ENCODE data around the gene MRPL21. TPM values are rescaled to one million over a fixed set of nuclear protein-coding genes. Genes with fewer than 3 reads are reported as not detected.

MRPL21 gene
- total and polyA plus RNA-seq, 4 donors: 27.0 to 101 (median 58.3) TPM

DNA sequence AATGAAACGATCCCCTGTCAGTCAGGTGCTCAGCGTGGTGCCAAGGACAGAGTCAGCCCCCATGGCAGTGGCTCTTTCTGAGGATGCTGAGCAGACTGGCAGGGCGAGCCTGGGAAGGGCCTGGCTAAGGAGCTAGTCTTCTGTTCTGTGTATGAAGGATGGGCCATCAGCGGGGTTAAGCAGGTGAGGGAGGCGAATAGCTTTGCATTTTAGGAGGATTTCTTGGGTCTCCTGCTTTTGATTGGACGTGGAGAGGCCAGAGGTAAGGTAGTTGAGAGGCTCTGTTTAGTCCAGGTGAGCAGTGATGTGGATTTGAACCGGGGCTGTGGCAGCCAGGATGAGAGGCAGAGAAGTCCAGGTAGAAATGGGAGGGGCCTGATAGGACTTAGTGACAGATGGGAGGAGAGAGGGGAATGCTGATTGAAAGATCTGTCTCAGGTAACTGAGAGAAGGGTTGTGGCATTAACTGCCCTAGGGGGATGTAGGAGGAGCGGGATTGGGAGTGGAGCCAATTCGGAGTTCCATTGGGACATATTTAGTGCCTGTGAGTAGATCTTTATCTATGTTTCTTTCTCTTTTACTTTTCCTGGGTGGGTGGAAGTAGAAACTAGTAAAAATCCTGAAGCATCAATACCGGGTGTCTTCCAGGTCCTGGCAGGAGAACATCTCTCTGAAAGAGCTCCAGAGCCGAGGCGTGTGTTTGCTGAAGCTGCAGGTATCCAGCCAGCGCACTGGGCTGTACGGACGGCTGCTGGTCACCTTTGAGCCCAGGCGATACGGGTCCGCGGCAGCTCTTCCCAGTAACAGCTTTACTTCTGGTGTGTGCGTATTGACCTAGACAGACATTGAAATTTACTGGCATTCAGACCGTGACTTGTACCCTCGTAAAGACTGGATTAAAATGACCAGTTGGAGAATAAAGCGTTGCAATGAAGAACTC lies 2.1 kb upstream of the MRPL21 start:
- H3K9me3 ChIP-seq (ENCODE audit: control insufficient read depth in 4 of 4, insufficient read depth in 3 of 4, low read length in 3 of 4): no peaks in the 10 kb centered on the region
- peaks cover 3 to 21% (median 13%) of the 10 kb centered on the region in 4 donors for H3K36me3 ChIP-seq (ENCODE audit: control insufficient read depth in 4 of 4, insufficient read depth in 4 of 4, low read length in 4 of 4)
- H3K4me1 ChIP-seq (ENCODE audit: control insufficient read depth in 5 of 5, insufficient read depth in 5 of 5, low read length in 5 of 5): peaks cover 0 to 16% (median 8%) of the 10 kb centered on the region in 5 donors
- TF ChIP-seq, protein P1, sequence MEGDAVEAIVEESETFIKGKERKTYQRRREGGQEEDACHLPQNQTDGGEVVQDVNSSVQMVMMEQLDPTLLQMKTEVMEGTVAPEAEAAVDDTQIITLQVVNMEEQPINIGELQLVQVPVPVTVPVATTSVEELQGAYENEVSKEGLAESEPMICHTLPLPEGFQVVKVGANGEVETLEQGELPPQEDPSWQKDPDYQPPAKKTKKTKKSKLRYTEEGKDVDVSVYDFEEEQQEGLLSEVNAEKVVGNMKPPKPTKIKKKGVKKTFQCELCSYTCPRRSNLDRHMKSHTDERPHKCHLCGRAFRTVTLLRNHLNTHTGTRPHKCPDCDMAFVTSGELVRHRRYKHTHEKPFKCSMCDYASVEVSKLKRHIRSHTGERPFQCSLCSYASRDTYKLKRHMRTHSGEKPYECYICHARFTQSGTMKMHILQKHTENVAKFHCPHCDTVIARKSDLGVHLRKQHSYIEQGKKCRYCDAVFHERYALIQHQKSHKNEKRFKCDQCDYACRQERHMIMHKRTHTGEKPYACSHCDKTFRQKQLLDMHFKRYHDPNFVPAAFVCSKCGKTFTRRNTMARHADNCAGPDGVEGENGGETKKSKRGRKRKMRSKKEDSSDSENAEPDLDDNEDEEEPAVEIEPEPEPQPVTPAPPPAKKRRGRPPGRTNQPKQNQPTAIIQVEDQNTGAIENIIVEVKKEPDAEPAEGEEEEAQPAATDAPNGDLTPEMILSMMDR (IDR thresholded peaks at IDR 0.05; ENCODE audit: control extremely low read depth, extremely low read depth): no peak
- no peak overlapping the region for H3K4me3 ChIP-seq
- DNase-seq: no peak
- H3K9ac ChIP-seq (ENCODE audit: insufficient read depth in 1 of 2, low read length in 2 of 2): peak overlapping the region; percentile 25 to 45
- 91 to 94% methylated on average over 23 of the region's 23 CpGs for WGBS, 2 donors
- ATAC-seq (ENCODE audit: insufficient read depth, low FRiP score): no peak
- H3K27me3 ChIP-seq (ENCODE audit: control insufficient read depth in 3 of 3, insufficient read depth in 3 of 3, low read length in 2 of 3): no peaks in the 10 kb centered on the region
- H3K27ac ChIP-seq (ENCODE audit: low read depth in 1 of 2, low read length in 1 of 2): no peak overlapping the region

DNA sequence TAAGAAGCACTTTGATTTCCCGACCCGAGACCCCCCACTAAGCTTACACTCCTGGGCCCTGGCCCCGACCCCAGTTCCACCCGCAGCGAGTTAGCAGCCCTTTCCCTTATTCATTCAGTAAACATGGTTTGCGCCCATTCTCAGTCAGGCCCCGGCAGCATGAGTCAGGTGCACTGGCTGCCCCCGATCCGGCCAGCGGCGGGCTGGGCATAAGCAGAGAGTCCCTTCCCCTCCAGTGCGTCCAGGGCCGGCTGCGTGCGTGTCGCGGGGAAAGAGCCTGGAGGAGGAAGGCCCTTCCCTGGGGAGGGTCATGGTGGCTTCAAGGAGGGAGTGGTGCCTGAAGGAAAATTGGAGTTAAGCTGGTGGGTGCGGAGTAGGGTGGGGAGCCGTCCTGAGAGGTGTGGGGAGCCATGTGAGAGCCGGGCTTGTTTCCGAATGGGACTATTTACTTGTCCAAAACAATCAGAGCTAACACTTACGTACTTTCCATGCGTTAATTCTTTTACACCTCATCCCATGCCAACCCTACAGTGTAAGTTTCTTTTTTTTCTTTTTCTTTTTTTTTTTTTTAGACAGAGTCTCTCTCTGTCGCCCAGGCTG lies 716 bp upstream of the MRPL21 start:
- 1 to 2% methylated on average over 21 to 24 of the region's 24 CpGs for WGBS, 2 donors
- peak overlapping the region; percentile 91 for H3K4me3 ChIP-seq
- peak overlapping the region; percentile 75 to 92 for H3K27ac ChIP-seq (ENCODE audit: low read depth in 1 of 2, low read length in 1 of 2)
- H3K4me1 ChIP-seq (ENCODE audit: control insufficient read depth in 5 of 5, insufficient read depth in 5 of 5, low read length in 5 of 5): peaks cover 0 to 16% (median 8%) of the 10 kb centered on the region in 5 donors
- DNase-seq (peak in 2 of 3 donors; percentile 19 to 37), ATAC-seq (ENCODE audit: insufficient read depth, low FRiP score) (peak; percentile 16)
- no peaks in the 10 kb centered on the region for H3K9me3 ChIP-seq (ENCODE audit: control insufficient read depth in 4 of 4, insufficient read depth in 3 of 4, low read length in 3 of 4)
- TF ChIP-seq, protein P1 (IDR thresholded peaks at IDR 0.05; ENCODE audit: control extremely low read depth, extremely low read depth): no peak
- H3K9ac ChIP-seq (ENCODE audit: insufficient read depth in 1 of 2, low read length in 2 of 2): peak overlapping the region; percentile 53 to 71
- H3K36me3 ChIP-seq (ENCODE audit: control insufficient read depth in 4 of 4, insufficient read depth in 4 of 4, low read length in 4 of 4): peaks cover 5 to 14% (median 9%) of the 10 kb centered on the region in 4 donors
- H3K27me3 ChIP-seq (ENCODE audit: control insufficient read depth in 3 of 3, insufficient read depth in 3 of 3, low read length in 2 of 3): no peaks in the 10 kb centered on the region

DNA sequence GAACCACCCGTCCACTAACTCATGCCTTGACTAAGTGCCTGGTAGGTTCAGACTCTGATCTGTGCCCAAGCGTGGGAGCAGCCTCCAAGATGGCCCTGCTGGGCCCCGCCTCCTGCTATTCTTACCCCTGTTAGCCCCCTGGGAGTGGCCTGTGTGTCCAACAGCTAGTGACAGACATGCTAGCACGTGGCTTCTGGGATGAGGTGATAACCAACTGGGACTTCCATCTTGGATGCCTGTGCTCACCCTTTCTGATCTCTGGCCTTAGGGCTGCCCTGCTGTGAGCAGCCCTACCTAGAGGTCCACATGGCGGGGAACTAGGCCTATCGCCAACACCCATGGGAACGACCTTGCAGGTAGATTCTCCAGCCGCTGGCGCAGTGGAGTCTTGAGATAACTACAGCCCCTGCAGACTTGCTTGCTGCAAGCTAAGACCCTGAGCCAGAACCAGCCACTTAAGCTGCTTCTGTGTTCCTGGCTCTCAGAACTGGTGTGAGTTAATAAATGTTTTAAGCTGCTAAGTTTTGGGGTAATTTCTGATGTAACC lies 2.7 kb downstream of the MRPL21 start:
- Histone ChIP-seq H3K27me3 (ENCODE audit: control insufficient read depth in 3 of 3, insufficient read depth in 3 of 3, low read length in 2 of 3) (no peaks in the 10 kb centered on the region), H3K36me3 (ENCODE audit: control insufficient read depth in 4 of 4, insufficient read depth in 4 of 4, low read length in 4 of 4) (peaks cover 7 to 31% (median 16%) of the 10 kb centered on the region in 4 donors), H3K9ac (ENCODE audit: insufficient read depth in 1 of 2, low read length in 2 of 2) (no peak overlapping the region), H3K9me3 (ENCODE audit: control insufficient read depth in 4 of 4, insufficient read depth in 3 of 4, low read length in 3 of 4) (no peaks in the 10 kb centered on the region), H3K4me1 (ENCODE audit: control insufficient read depth in 5 of 5, insufficient read depth in 5 of 5, low read length in 5 of 5) (peaks cover 0 to 16% (median 8%) of the 10 kb centered on the region in 5 donors), H3K27ac (ENCODE audit: low read depth in 1 of 2, low read length in 1 of 2) (no peak overlapping the region), H3K4me3 (no peak overlapping the region)
- TF ChIP-seq, protein P1 (IDR thresholded peaks at IDR 0.05; ENCODE audit: control extremely low read depth, extremely low read depth): no peak
- 89 to 95% methylated on average over 9 of the region's 9 CpGs for WGBS, 2 donors
- DNase-seq: no peak
- ATAC-seq (ENCODE audit: insufficient read depth, low FRiP score): no peak

All from lung (tissue), 12 donors.